Activated CD8-positive, alpha-beta T cell treated with anti-CD3 and anti-CD28 coated beads, Interleukin-2, amount 10 ng/mL, durations not matched to agents 7 days and 5 days (primary cell): ENCODE data around the gene DYNLT3. TPM values are rescaled to one million over a fixed set of nuclear protein-coding genes. Genes with fewer than 3 reads are reported as not detected.

ENCODE experiments used
- ATAC-seq: fragments of 150-1000 bp; cut with Tn5 transposase; one replicate; pipeline ENCODE4 v1.10.0; 2021; ENCODE audit warnings: moderate library complexity
- CTCF ChIA-PET: fragments of 350-600 bp; sonication (Branson Sonifier 250); formaldehyde crosslinking; loops from one replicate; lab custom pipeline; 2021; ENCODE audit warnings: antibody characterized with exemption; lab: Charles Lee
- POLR2A ChIA-PET: fragments of 350-600 bp; sonication (Branson Sonifier 250); formaldehyde crosslinking; loops from one replicate; lab custom pipeline; 2021; ENCODE audit warnings: antibody characterized with exemption; lab: Charles Lee
- DNase-seq: peaks from one replicate; pipeline ENCODE4 v3.0.0-alpha.2; 2020
- H3K27ac Mint-ChIP-seq: one replicate; pipeline ENCODE4 v1.8.0; 2021; ENCODE audit warnings: mild to moderate bottlenecking, mixed read lengths
- H3K27me3 Mint-ChIP-seq: one replicate; pipeline ENCODE4 v1.8.0; 2021; ENCODE audit warnings: low read depth, mixed read lengths
- H3K36me3 Mint-ChIP-seq: one replicate; pipeline ENCODE4 v1.8.0; 2021; ENCODE audit warnings: low read depth, mixed read lengths
- H3K4me1 Mint-ChIP-seq: one replicate; pipeline ENCODE4 v1.8.0; 2021; ENCODE audit warnings: low read depth, mixed read lengths
- H3K4me3 Mint-ChIP-seq: one replicate; pipeline ENCODE4 v1.8.0; 2021; ENCODE audit warnings: mild to moderate bottlenecking, mixed read lengths
- H3K9me3 Mint-ChIP-seq: one replicate; pipeline ENCODE4 v1.8.0; 2022; ENCODE audit warnings: mixed read lengths; ENCODE audit not compliant: insufficient read depth
- total RNA-seq, 2 experiments: library from RNA; stranded (reverse); gene quantifications; one replicate each; pipeline ENCODE4 v1.2.3, GENCODE V29; 2021

The DYNLT3 gene
- total RNA-seq, 2 experiments from 2014 or later: 15.8 to 16.1 TPM

- Mint-ChIP-seq H3K9me3 (peaks cover 5% of the 10 kb centered on the region), H3K36me3 (peaks cover 14% of the 10 kb centered on the region), H3K4me1 (peaks cover 7% of the 10 kb centered on the region), H3K4me3 (no peak overlapping the region), H3K27me3 (peaks cover 10% of the 10 kb centered on the region), H3K27ac (no peak overlapping the region)
- ATAC-seq: no peak
- ChIA-PET POLR2A (no interaction called here), CTCF (no interaction called here)
- no peak for DNase-seq
Observed at GRCh38 chrX:37871626-37872302, 24.4 kb upstream of the DYNLT3 start.

- H3K4me1 Mint-ChIP-seq: peaks cover 7% of the 10 kb centered on the region
- H3K36me3 Mint-ChIP-seq: peaks cover 14% of the 10 kb centered on the region
- DNase-seq (no peak), ATAC-seq (no peak)
- H3K27ac Mint-ChIP-seq: peak overlapping the region; percentile 5
- H3K4me3 Mint-ChIP-seq: no peak overlapping the region
- H3K27me3 Mint-ChIP-seq: peaks cover 3% of the 10 kb centered on the region
- ChIA-PET POLR2A (no interaction called here), CTCF (no interaction called here)
- H3K9me3 Mint-ChIP-seq: peaks cover 5% of the 10 kb centered on the region
Observed at GRCh38 chrX:37867536-37868153, 20.3 kb upstream of the DYNLT3 start.

GRCh38 chrX:37863728-37864127, 16.4 kb upstream of the DYNLT3 start:
- Mint-ChIP-seq H3K4me1 (peaks cover 7% of the 10 kb centered on the region), H3K36me3 (peaks cover 14% of the 10 kb centered on the region), H3K9me3 (peaks cover 5% of the 10 kb centered on the region), H3K27ac (no peak overlapping the region), H3K4me3 (no peak overlapping the region), H3K27me3 (peaks cover 8% of the 10 kb centered on the region)
- ChIA-PET POLR2A (no interaction called here), CTCF (no interaction called here)
- ATAC-seq: no peak
- no peak for DNase-seq

GRCh38 chrX:37862851-37863250, 15.5 kb upstream of the DYNLT3 start:
- peaks cover 8% of the 10 kb centered on the region for H3K27me3 Mint-ChIP-seq
- no peak overlapping the region for H3K27ac Mint-ChIP-seq
- peaks cover 11% of the 10 kb centered on the region for H3K36me3 Mint-ChIP-seq
- CTCF ChIA-PET: no interaction called here
- H3K4me3 Mint-ChIP-seq: no peak overlapping the region
- ATAC-seq (no peak), DNase-seq (no peak)
- POLR2A ChIA-PET: no interaction called here
- peaks cover 2% of the 10 kb centered on the region for H3K9me3 Mint-ChIP-seq
- peaks cover 6% of the 10 kb centered on the region for H3K4me1 Mint-ChIP-seq

GRCh38 chrX:37860721-37861120, 13.3 kb upstream of the DYNLT3 start:
- no peak overlapping the region for H3K4me3 Mint-ChIP-seq
- H3K27me3 Mint-ChIP-seq: peaks cover 8% of the 10 kb centered on the region
- H3K27ac Mint-ChIP-seq: no peak overlapping the region
- H3K36me3 Mint-ChIP-seq: no peaks in the 10 kb centered on the region
- POLR2A ChIA-PET: no interaction called here
- ATAC-seq (no peak), DNase-seq (no peak)
- no peaks in the 10 kb centered on the region for H3K9me3 Mint-ChIP-seq
- H3K4me1 Mint-ChIP-seq: no peaks in the 10 kb centered on the region
- CTCF ChIA-PET: no interaction called here

GRCh38 chrX:37854748-37855147, 7.4 kb upstream of the DYNLT3 start:
- ChIA-PET POLR2A (no interaction called here), CTCF (no interaction called here)
- no peak for ATAC-seq
- Mint-ChIP-seq H3K9me3 (no peaks in the 10 kb centered on the region), H3K36me3 (no peaks in the 10 kb centered on the region), H3K4me3 (no peak overlapping the region), H3K4me1 (peaks cover 5% of the 10 kb centered on the region), H3K27me3 (no peaks in the 10 kb centered on the region), H3K27ac (no peak overlapping the region)
- no peak for DNase-seq

GRCh38 chrX:37854148-37854547, 6.8 kb upstream of the DYNLT3 start:
- Mint-ChIP-seq H3K27ac (no peak overlapping the region), H3K9me3 (no peaks in the 10 kb centered on the region), H3K36me3 (no peaks in the 10 kb centered on the region), H3K4me1 (peaks cover 7% of the 10 kb centered on the region), H3K4me3 (no peak overlapping the region), H3K27me3 (no peaks in the 10 kb centered on the region)
- ATAC-seq (no peak), DNase-seq (no peak)
- ChIA-PET CTCF (no interaction called here), POLR2A (no interaction called here)

- Mint-ChIP-seq H3K27me3 (no peaks in the 10 kb centered on the region), H3K9me3 (no peaks in the 10 kb centered on the region), H3K4me1 (peaks cover 29% of the 10 kb centered on the region), H3K4me3 (peak overlapping the region; percentile 77), H3K36me3 (peaks cover 4% of the 10 kb centered on the region), H3K27ac (peak overlapping the region; percentile 84)
- ATAC-seq (no peak), DNase-seq (no peak)
- POLR2A ChIA-PET: interaction anchor here (0.6 kb wide), 1 partner anchor 63 kb away, joined by 3 read pairs; no protein-coding TSS in a partner anchor
- CTCF ChIA-PET: no interaction called here
Observed at GRCh38 chrX:37847733-37848197, 394 bp upstream of the DYNLT3 start.

GRCh38 chrX:37846558-37846933, 825 bp downstream of the DYNLT3 start:
- ATAC-seq: no peak
- POLR2A ChIA-PET: no interaction called here
- DNase-seq: no peak

GRCh38 chrX:37846141-37846540, 1.2 kb downstream of the DYNLT3 start:
- Mint-ChIP-seq H3K27ac (peak overlapping the region; percentile 66), H3K9me3 (no peaks in the 10 kb centered on the region), H3K36me3 (peaks cover 6% of the 10 kb centered on the region), H3K4me3 (peak overlapping the region; percentile 77), H3K27me3 (no peaks in the 10 kb centered on the region), H3K4me1 (peaks cover 28% of the 10 kb centered on the region)
- ChIA-PET CTCF (interaction anchor here (1.1 to 1.4 kb wide), 3 partner anchors 20 to 102 kb away, joined by 3 to 7 read pairs (median 4); no protein-coding TSS in a partner anchor), POLR2A (no interaction called here)
- peak; percentile 34 for ATAC-seq
- peak; percentile 20 for DNase-seq

More at GRCh38 chrX:37846558-37846933, 825 bp downstream of the DYNLT3 start:
- H3K4me3 Mint-ChIP-seq: peak overlapping the region; percentile 77
- CTCF ChIA-PET: interaction anchor here (1.1 to 1.4 kb wide), 3 partner anchors 21 to 102 kb away, joined by 3 to 7 read pairs (median 4); no protein-coding TSS in a partner anchor
- H3K27me3 Mint-ChIP-seq: no peaks in the 10 kb centered on the region
- no peaks in the 10 kb centered on the region for H3K9me3 Mint-ChIP-seq
- peaks cover 4% of the 10 kb centered on the region for H3K36me3 Mint-ChIP-seq
- peaks cover 29% of the 10 kb centered on the region for H3K4me1 Mint-ChIP-seq
- peak overlapping the region; percentile 66 for H3K27ac Mint-ChIP-seq

- H3K4me1 Mint-ChIP-seq: peaks cover 23% of the 10 kb centered on the region
- no peaks in the 10 kb centered on the region for H3K27me3 Mint-ChIP-seq
- DNase-seq: no peak
- no peak overlapping the region for H3K4me3 Mint-ChIP-seq
- H3K9me3 Mint-ChIP-seq: no peaks in the 10 kb centered on the region
- no peak for ATAC-seq
- peaks cover 9% of the 10 kb centered on the region for H3K36me3 Mint-ChIP-seq
- CTCF ChIA-PET: no interaction called here
- no peak overlapping the region for H3K27ac Mint-ChIP-seq
- POLR2A ChIA-PET: no interaction called here
Observed at GRCh38 chrX:37844622-37845021, 2.7 kb downstream of the DYNLT3 start.

- Mint-ChIP-seq H3K36me3 (peaks cover 11% of the 10 kb centered on the region), H3K4me3 (no peak overlapping the region), H3K27me3 (no peaks in the 10 kb centered on the region), H3K4me1 (peaks cover 10% of the 10 kb centered on the region), H3K9me3 (no peaks in the 10 kb centered on the region), H3K27ac (no peak overlapping the region)
- CTCF ChIA-PET: interaction anchor here (3.0 kb wide), 1 partner anchor 96 kb away, joined by 18 read pairs; no protein-coding TSS in a partner anchor
- ATAC-seq (no peak), DNase-seq (no peak)
- POLR2A ChIA-PET: no interaction called here
Observed at GRCh38 chrX:37840931-37841330, 6.4 kb downstream of the DYNLT3 start.
